Renal cortical epithelial cell (primary cell): ENCODE measurements around the gene GDF11. TPM values are rescaled to one million over a fixed set of nuclear protein-coding genes. Genes with fewer than 3 reads are reported as not detected.

Experiments
- DNase-seq: peaks from one replicate; pipeline ENCODE4 v3.0.0-alpha.2; 2011; ENCODE audit warnings: low read depth
- total RNA-seq: library from RNA; depleted of rRNA; stranded (reverse); fragments of >200 nt; gene quantifications from 2 replicates; pipeline ENCODE4 v1.2.3, GENCODE V29; 2014

GDF11 gene
- total RNA-seq, result 1.9 and 7.7 TPM in 2 replicates

- peak; percentile 35 for DNase-seq
These were observed at the start of gene GDF11 for GRCh38 chr12:55742719-55743405. TSS of gene GDF11 (plus strand) at chr12:55743122. CDS start at chr12:55743317, 195 bp downstream.

- DNase-seq, result no peak
These were observed 49.4 kb upstream of the GDF11 start for GRCh38 chr12:55693323-55694187.

GRCh38 chr12:55694188-55694515, 48.8 kb upstream of the GDF11 start:
- DNase-seq, result no peak

- no peak for DNase-seq
These were observed 48.3 kb upstream of the GDF11 start for GRCh38 chr12:55694651-55695050.

- no peak for DNase-seq
These were observed 47.6 kb upstream of the GDF11 start for GRCh38 chr12:55695349-55695748.

- DNase-seq, result no peak
These were observed 46.8 kb upstream of the GDF11 start for GRCh38 chr12:55696141-55696540.

- no peak for DNase-seq
These were observed 46.0 kb upstream of the GDF11 start for GRCh38 chr12:55696796-55697462.

GRCh38 chr12:55697686-55698085, 45.2 kb upstream of the GDF11 start:
- no peak for DNase-seq

- no peak for DNase-seq
These were observed 44.5 kb upstream of the GDF11 start for GRCh38 chr12:55698241-55698955.

GRCh38 chr12:55698965-55699364, 44.0 kb upstream of the GDF11 start:
- DNase-seq, result no peak

- DNase-seq, result no peak
These were observed 43.4 kb upstream of the GDF11 start for GRCh38 chr12:55699471-55700055.

GRCh38 chr12:55700255-55701018, 42.5 kb upstream of the GDF11 start:
- no peak for DNase-seq

GRCh38 chr12:55702861-55703260, 40.1 kb upstream of the GDF11 start:
- DNase-seq, result no peak

GRCh38 chr12:55703288-55703687, 39.6 kb upstream of the GDF11 start:
- DNase-seq, result no peak

GRCh38 chr12:55703901-55704761, 38.8 kb upstream of the GDF11 start:
- no peak for DNase-seq

GRCh38 chr12:55704824-55705718, 37.9 kb upstream of the GDF11 start:
- DNase-seq, result no peak

- DNase-seq, result no peak
These were observed 37.0 kb upstream of the GDF11 start for GRCh38 chr12:55705782-55706402.

GRCh38 chr12:55706568-55707218, 36.2 kb upstream of the GDF11 start:
- DNase-seq, result no peak
